Left ventricle myocardium inferior (tissue), 1 donor: ENCODE results near the gene PPP6C. TPM values are rescaled to one million over a fixed set of nuclear protein-coding genes. Genes with fewer than 3 reads are reported as not detected.
"Not testable (repeated sequence)": the region's sequence is repeated elsewhere in the genome, so short reads cannot be mapped to it uniquely, and the experiment has no call there.

ENCODE experiments used
- DNase-seq: peaks from one replicate; pipeline ENCODE4 v3.0.0-alpha.2; 2020
- H3K27ac ChIP-seq: fragments of 200-600 bp; replicated peaks from 2 replicates; pipeline ENCODE4 v1.8.0; 2021
- H3K27me3 ChIP-seq: fragments of 200-600 bp; 2 replicates; pipeline ENCODE4 v1.8.0; 2021; ENCODE audit warnings: low read depth
- H3K36me3 ChIP-seq: fragments of 200-600 bp; 2 replicates; pipeline ENCODE4 v1.8.0; 2021
- H3K4me1 ChIP-seq: fragments of 200-600 bp; 2 replicates; pipeline ENCODE4 v1.8.0; 2021
- H3K4me3 ChIP-seq: fragments of 200-600 bp; 2 replicates; pipeline ENCODE4 v1.8.0; 2021; ENCODE audit warnings: mild to moderate bottlenecking, moderate library complexity
- H3K9me3 ChIP-seq: fragments of 200-600 bp; replicated peaks from 2 replicates; pipeline ENCODE4 v1.8.0; 2021
- intact Hi-C: fragments of 100-400 bp; cut with micrococcal nuclease; formaldehyde crosslinking; loops from one replicate; pipeline ENCODE4 v1.11.0; 2022
- total RNA-seq: library from RNA; stranded (reverse); fragmentation: NEBNext Ultra II Directional; extraction: Animal tissue kit (Norgen Biotek cat#: 25700); gene quantifications from one replicate; pipeline ENCODE4 v1.2.1, GENCODE V29; 2021
- TF ChIP-seq, protein P1 (sequence below): fragments of 200-600 bp; IDR thresholded peaks from 2 replicates; pipeline ENCODE4 v1.8.0; 2021; ENCODE audit warnings: antibody characterized with exemption, mild to moderate bottlenecking, borderline replicate concordance
- donor health status: DM: no; HTN: yes; CAD: no; lungs with severe emphysema.

PPP6C gene
- total RNA-seq, 1 donor from 2014 or later = 36.4 TPM

DNA sequence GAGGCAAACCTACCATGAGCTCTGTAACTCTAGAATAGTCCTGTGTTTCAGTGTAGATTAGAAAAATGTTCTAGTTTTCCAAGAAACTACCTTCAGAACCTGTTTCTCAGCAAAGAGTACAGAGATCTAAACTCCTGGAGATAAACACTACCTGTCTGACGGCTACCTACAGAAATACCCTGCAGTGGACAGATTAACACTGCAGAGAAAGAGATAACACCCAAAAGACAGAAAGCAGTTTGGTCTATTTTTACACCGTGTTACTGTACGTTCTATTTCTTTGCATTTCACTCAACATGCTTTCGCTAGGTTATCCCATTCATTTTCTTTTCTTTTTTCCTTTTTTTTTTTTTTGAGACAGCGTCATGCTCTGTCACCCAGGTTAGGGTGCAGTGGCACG lies 57.8 kb downstream of the PPP6C start:
- H3K4me1 ChIP-seq = peaks cover 9% of the 10 kb centered on the region
- no peak overlapping the region for H3K27ac ChIP-seq
- no peaks in the 10 kb centered on the region for H3K36me3 ChIP-seq
- DNase-seq = no peak
- intact Hi-C loops = no loop called here
- H3K9me3 ChIP-seq = no peaks in the 10 kb centered on the region
- TF ChIP-seq, protein P1, sequence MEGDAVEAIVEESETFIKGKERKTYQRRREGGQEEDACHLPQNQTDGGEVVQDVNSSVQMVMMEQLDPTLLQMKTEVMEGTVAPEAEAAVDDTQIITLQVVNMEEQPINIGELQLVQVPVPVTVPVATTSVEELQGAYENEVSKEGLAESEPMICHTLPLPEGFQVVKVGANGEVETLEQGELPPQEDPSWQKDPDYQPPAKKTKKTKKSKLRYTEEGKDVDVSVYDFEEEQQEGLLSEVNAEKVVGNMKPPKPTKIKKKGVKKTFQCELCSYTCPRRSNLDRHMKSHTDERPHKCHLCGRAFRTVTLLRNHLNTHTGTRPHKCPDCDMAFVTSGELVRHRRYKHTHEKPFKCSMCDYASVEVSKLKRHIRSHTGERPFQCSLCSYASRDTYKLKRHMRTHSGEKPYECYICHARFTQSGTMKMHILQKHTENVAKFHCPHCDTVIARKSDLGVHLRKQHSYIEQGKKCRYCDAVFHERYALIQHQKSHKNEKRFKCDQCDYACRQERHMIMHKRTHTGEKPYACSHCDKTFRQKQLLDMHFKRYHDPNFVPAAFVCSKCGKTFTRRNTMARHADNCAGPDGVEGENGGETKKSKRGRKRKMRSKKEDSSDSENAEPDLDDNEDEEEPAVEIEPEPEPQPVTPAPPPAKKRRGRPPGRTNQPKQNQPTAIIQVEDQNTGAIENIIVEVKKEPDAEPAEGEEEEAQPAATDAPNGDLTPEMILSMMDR = no peak
- no peaks in the 10 kb centered on the region for H3K27me3 ChIP-seq
- H3K4me3 ChIP-seq = no peak overlapping the region

DNA sequence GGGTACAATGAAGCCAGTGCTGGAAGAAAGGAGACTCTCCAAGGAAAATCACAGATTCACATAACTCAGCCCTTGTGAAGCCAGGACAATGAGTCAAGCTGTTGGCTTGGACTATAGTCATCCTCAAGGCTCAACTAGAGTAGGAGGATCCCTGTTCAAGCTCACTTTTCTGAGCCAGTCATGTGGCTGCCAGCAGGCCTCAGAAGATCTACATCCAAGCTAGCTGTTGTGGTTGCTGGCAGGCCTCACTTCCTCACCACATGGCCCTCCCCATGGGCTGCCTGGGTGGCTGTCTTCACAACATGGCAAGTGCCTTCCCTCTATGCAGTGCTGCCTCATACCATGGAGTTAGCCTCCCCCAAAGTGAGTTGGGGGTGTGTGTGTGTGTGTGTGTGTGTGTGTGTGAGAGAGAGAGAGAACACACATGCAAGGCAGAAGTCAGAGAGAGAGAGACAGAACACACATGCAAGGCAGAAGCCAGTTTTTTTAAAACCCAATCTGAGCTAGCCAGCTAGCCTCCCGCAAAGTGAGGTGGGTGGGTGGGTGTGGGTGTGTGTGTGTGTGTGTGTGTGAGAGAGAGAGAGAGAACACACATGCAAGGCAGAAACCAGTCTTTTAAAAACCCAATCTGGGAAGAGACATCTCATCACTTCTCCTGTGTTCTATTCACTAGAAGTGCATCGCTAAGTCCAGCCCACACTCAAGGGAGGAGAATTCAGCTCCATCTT lies 63.4 kb downstream of the PPP6C start:
- no peaks in the 10 kb centered on the region for H3K27me3 ChIP-seq
- intact Hi-C loops = no loop called here
- TF ChIP-seq, protein P1 = no peak
- peak overlapping the region; percentile 27 for H3K27ac ChIP-seq
- H3K4me3 ChIP-seq = no peak overlapping the region
- DNase-seq = peak; percentile 79
- peaks cover 3% of the 10 kb centered on the region for H3K4me1 ChIP-seq
- H3K9me3 ChIP-seq = no peaks in the 10 kb centered on the region
- H3K36me3 ChIP-seq = no peaks in the 10 kb centered on the region

GRCh38 chr9:125125523-125125922 lies 64.1 kb downstream of the PPP6C start:
- peaks cover 3% of the 10 kb centered on the region for H3K4me1 ChIP-seq
- peak overlapping the region; percentile 27 for H3K27ac ChIP-seq
- H3K4me3 ChIP-seq = no peak overlapping the region
- H3K27me3 ChIP-seq = no peaks in the 10 kb centered on the region
- intact Hi-C loops = no loop called here
- H3K9me3 ChIP-seq = no peaks in the 10 kb centered on the region
- H3K36me3 ChIP-seq = no peaks in the 10 kb centered on the region
- TF ChIP-seq, protein P1 = no peak
- DNase-seq = no peak

DNA sequence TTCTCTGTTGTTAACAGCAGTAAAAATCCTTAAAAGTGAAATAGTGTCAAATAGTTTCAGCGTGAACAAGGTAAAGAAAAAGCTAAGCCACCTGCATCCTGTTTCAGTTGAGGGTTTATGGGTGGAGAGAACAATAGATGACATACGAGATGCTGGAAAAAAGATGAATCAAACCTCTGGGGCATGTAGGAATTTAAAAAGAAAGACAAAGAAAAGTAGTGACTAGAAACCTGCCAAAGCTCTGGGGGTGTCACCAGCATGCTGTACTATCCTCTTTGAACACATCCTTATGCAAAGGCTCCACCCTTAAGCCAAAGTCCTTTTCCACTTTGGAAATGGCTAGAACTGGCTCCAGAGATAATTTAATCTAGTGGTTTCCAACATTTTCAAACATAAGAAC lies 68.5 kb downstream of the PPP6C start:
- H3K27me3 ChIP-seq = no peaks in the 10 kb centered on the region
- TF ChIP-seq, protein P1 = no peak
- H3K9me3 ChIP-seq = no peaks in the 10 kb centered on the region
- intact Hi-C loops = no loop called here
- DNase-seq = no peak
- H3K27ac ChIP-seq = no peak overlapping the region
- no peaks in the 10 kb centered on the region for H3K36me3 ChIP-seq
- H3K4me3 ChIP-seq = no peak overlapping the region
- no peaks in the 10 kb centered on the region for H3K4me1 ChIP-seq

DNA sequence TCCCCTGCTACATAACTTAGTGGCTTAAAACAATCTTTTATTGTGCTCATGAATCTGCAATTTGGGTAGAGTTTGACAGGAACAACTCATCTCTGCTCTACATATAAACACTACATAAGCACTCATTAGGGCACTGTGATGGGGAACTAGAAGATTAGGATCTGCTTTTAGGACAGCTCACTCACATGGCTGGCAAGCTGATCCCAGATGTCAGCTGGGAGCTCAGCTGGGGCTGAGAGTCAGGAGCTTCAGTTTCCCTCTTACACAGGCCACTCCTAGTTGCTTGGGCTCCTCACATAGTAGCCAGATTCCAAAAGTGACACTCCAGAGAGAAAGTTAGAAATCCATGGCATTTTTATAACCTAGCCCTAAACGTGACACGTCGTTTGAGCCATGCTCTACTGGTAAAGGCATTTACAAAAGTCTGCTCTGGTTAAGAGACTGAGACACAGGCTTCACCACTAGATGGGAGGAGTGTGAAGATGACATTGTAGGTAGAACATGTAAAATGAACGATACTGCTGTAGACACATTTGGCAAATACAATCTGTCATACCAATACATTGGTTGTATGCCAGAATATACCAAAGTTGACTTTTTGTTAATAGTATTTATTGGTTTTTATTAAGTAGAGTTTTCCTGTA lies 69.8 kb downstream of the PPP6C start:
- H3K27me3 ChIP-seq = no peaks in the 10 kb centered on the region
- intact Hi-C loops = no loop called here

GRCh38 chr9:125118696-125119095 lies 70.9 kb downstream of the PPP6C start:
- H3K4me1 ChIP-seq, H3K9me3 ChIP-seq, H3K4me3 ChIP-seq, intact Hi-C loops, H3K27ac ChIP-seq, H3K36me3 ChIP-seq, DNase-seq, H3K27me3 ChIP-seq: not testable (repeated sequence)

More for the DNA sequence above, 69.8 kb downstream of the PPP6C start:
- no peaks in the 10 kb centered on the region for H3K9me3 ChIP-seq
- H3K27ac ChIP-seq = no peak overlapping the region
- no peaks in the 10 kb centered on the region for H3K36me3 ChIP-seq
- TF ChIP-seq, protein P1 = no peak
- no peak for DNase-seq
- no peaks in the 10 kb centered on the region for H3K4me1 ChIP-seq
- no peak overlapping the region for H3K4me3 ChIP-seq

- DNase-seq, H3K27ac ChIP-seq, H3K36me3 ChIP-seq, H3K27me3 ChIP-seq, H3K4me3 ChIP-seq, H3K4me1 ChIP-seq, intact Hi-C loops: not testable (repeated sequence)
- H3K9me3 ChIP-seq = peaks cover 12% of the 10 kb centered on the region
Measured at GRCh38 chr9:125114503-125114902, 75.1 kb downstream of the PPP6C start.
